GM18858 (cell line): Measurements from ENCODE around the gene VWF.

Experiments
- ATAC-seq: cut with Tn5 transposase; IDR thresholded peaks from one replicate; pipeline ENCODE4 v1.9.1; 2021; ENCODE audit not compliant: unreplicated experiment

Gene VWF

GRCh38 chr12:6080149-6081045 is 44.1 kb downstream of the VWF start:
- ATAC-seq: no peak

- no peak for ATAC-seq
Measured at GRCh38 chr12:6078398-6079096, 45.9 kb downstream of the VWF start.

- ATAC-seq: no peak
Measured at GRCh38 chr12:6077692-6078083, 46.8 kb downstream of the VWF start.

- ATAC-seq: no peak
Measured at GRCh38 chr12:6076776-6077691, 47.4 kb downstream of the VWF start.

GRCh38 chr12:6076346-6076745 is 48.1 kb downstream of the VWF start:
- ATAC-seq: no peak

- ATAC-seq: no peak
Measured at GRCh38 chr12:6074979-6075585, 49.4 kb downstream of the VWF start.

- no peak for ATAC-seq
Measured at GRCh38 chr12:6074427-6074826, 50.0 kb downstream of the VWF start.

- ATAC-seq: no peak
Measured at GRCh38 chr12:6073426-6073825, 51.0 kb downstream of the VWF start.

GRCh38 chr12:6072302-6072752 is 52.1 kb downstream of the VWF start:
- no peak for ATAC-seq

- ATAC-seq: no peak
Measured at GRCh38 chr12:6071589-6071988, 52.9 kb downstream of the VWF start.

GRCh38 chr12:6070472-6071257 is 53.8 kb downstream of the VWF start:
- no peak for ATAC-seq

- ATAC-seq: no peak
Measured at GRCh38 chr12:6069437-6070093, 54.9 kb downstream of the VWF start.

- no peak for ATAC-seq
Measured at GRCh38 chr12:6068227-6068626, 56.2 kb downstream of the VWF start.

- ATAC-seq: no peak
Measured at GRCh38 chr12:6067152-6067916, 57.1 kb downstream of the VWF start.

GRCh38 chr12:6066651-6067050 is 57.8 kb downstream of the VWF start:
- ATAC-seq: no peak

GRCh38 chr12:6065863-6066199 is 58.6 kb downstream of the VWF start:
- no peak for ATAC-seq

- ATAC-seq: no peak
Measured at GRCh38 chr12:6065131-6065862, 59.2 kb downstream of the VWF start.
